ENCODE data around the gene ZNF276. TPM values are rescaled to one million over a fixed set of nuclear protein-coding genes. Genes with fewer than 3 reads are reported as not detected.
A peak's percentile ranks its signal among the peaks of the same experiment; 100 is the strongest.
"Not testable (repeated sequence)": the region's sequence is repeated elsewhere in the genome, so short reads cannot be mapped to it uniquely, and the experiment has no call there.

Gene ZNF276
- total and polyA plus RNA-seq, 2 donors (not counting 1 experiment from before 2014, with no cell fraction given), result 82.7 to 110 TPM

GRCh38 chr16:89693931-89694783 lies 27.2 kb upstream of the ZNF276 start:
- no peak for TF ChIP-seq CTCF (IDR thresholded peaks at IDR 0.05)
- TF ChIP-seq EZH2 (IDR thresholded peaks at IDR 0.05; ENCODE audit: borderline replicate concordance, insufficient read depth, low read depth, low read length, poor library complexity, severe bottlenecking), result no peak
- H3K27ac Mint-ChIP-seq, result no peak overlapping the region
- peaks cover 8% of the 10 kb centered on the region for H3K4me1 Mint-ChIP-seq
- Histone ChIP-seq H3K27me3 (replicated peaks in 1 of 4; ENCODE audit: control extremely low read depth in 1 of 4, control insufficient read depth in 3 of 4, insufficient read depth in 4 of 4, low read length in 3 of 4) (no peaks in the 10 kb centered on the region), H3K27ac (ENCODE audit: low read length in 2 of 2) (no peak overlapping the region), H3K36me3 (replicated peaks in 1 of 2; ENCODE audit: control extremely low read depth in 1 of 2, control insufficient read depth in 1 of 2, extremely low read depth in 1 of 2, insufficient read depth in 2 of 2, low read length in 1 of 2) (peaks cover 2 to 37% of the 10 kb centered on the region in 2 experiments), H3K9ac (ENCODE audit: low read length) (no peak overlapping the region), H3K79me2 (ENCODE audit: control insufficient read depth, insufficient read depth, low read length) (peaks cover 18% of the 10 kb centered on the region), H3K4me3 (ENCODE audit: control extremely low read depth in 1 of 5, extremely low read depth in 1 of 5, insufficient read depth in 1 of 5, low read depth in 2 of 5, low read length in 4 of 5) (no peak overlapping the region), H3K4me1 (ENCODE audit: control insufficient read depth in 2 of 2, insufficient read depth in 2 of 2, low read length in 2 of 2) (peaks cover 6 to 17% of the 10 kb centered on the region in 2 donors), H4K20me1 (ENCODE audit: control insufficient read depth, insufficient read depth, low read length, poor library complexity, severe bottlenecking) (peaks cover 47% of the 10 kb centered on the region), H3K9me3 (ENCODE audit: control extremely low read depth in 1 of 3, control insufficient read depth in 2 of 3, insufficient read depth in 1 of 3, low read length in 2 of 3) (no peaks in the 10 kb centered on the region), H2AFZ (ENCODE audit: insufficient read depth, low read depth, low read length, poor library complexity, severe bottlenecking) (no peak overlapping the region), H3K4me2 (replicated peaks; ENCODE audit: low read depth, low read length, poor library complexity, severe bottlenecking) (no peak overlapping the region)
- POLR2A ChIA-PET, result no interaction called here
- ATAC-seq (ENCODE audit: low read depth), result no peak
- DNase-seq, result no peak
- 91% methylated on average over 29 of the region's 32 CpGs for WGBS (ENCODE audit: insufficient coverage)
- H3K4me3 Mint-ChIP-seq, result no peak overlapping the region
- intact Hi-C loops (cut with micrococcal nuclease), result no loop called here
- H3K9me3 Mint-ChIP-seq (ENCODE audit: insufficient read depth), result no peaks in the 10 kb centered on the region
- H3K27me3 Mint-ChIP-seq, result no peaks in the 10 kb centered on the region
- CTCF ChIA-PET, result interaction anchor here (1.1 kb wide), 1 partner anchor 96 kb away, joined by 3 read pairs; no protein-coding TSS in a partner anchor

- H3K27me3 Mint-ChIP-seq; H3K4me3 ChIP-seq (ENCODE audit: control extremely low read depth in 1 of 5, extremely low read depth in 1 of 5, insufficient read depth in 1 of 5, low read depth in 2 of 5, low read length in 4 of 5); H3K4me3 Mint-ChIP-seq; H3K27ac Mint-ChIP-seq; H3K4me1 Mint-ChIP-seq; H2AFZ ChIP-seq (ENCODE audit: insufficient read depth, low read depth, low read length, poor library complexity, severe bottlenecking); CTCF ChIA-PET; H3K27me3 ChIP-seq (replicated peaks in 1 of 4; ENCODE audit: control extremely low read depth in 1 of 4, control insufficient read depth in 3 of 4, insufficient read depth in 4 of 4, low read length in 3 of 4); H3K9me3 ChIP-seq (ENCODE audit: control extremely low read depth in 1 of 3, control insufficient read depth in 2 of 3, insufficient read depth in 1 of 3, low read length in 2 of 3); H3K9ac ChIP-seq (ENCODE audit: low read length); H3K27ac ChIP-seq (ENCODE audit: low read length in 2 of 2); intact Hi-C loops (cut with micrococcal nuclease); H3K4me2 ChIP-seq (replicated peaks; ENCODE audit: low read depth, low read length, poor library complexity, severe bottlenecking); H3K9me3 Mint-ChIP-seq (ENCODE audit: insufficient read depth); POLR2A ChIA-PET; ATAC-seq (ENCODE audit: low read depth): not testable (repeated sequence)
- WGBS (ENCODE audit: insufficient coverage), result 94% methylated on average over 23 of the region's 23 CpGs
- H3K36me3 ChIP-seq (replicated peaks in 1 of 2; ENCODE audit: control extremely low read depth in 1 of 2, control insufficient read depth in 1 of 2, extremely low read depth in 1 of 2, insufficient read depth in 2 of 2, low read length in 1 of 2), result peaks cover 2 to 35% of the 10 kb centered on the region in 2 experiments
- H3K4me1 ChIP-seq (ENCODE audit: control insufficient read depth in 2 of 2, insufficient read depth in 2 of 2, low read length in 2 of 2), result peaks cover 7 to 18% of the 10 kb centered on the region in 2 donors
- H4K20me1 ChIP-seq (ENCODE audit: control insufficient read depth, insufficient read depth, low read length, poor library complexity, severe bottlenecking), result peaks cover 47% of the 10 kb centered on the region
- H3K79me2 ChIP-seq (ENCODE audit: control insufficient read depth, insufficient read depth, low read length), result peaks cover 16% of the 10 kb centered on the region
- peak; percentile 21 for DNase-seq
These were observed 26.6 kb upstream of the ZNF276 start for GRCh38 chr16:89694784-89695085.

Data from B cell (primary cell).